Calu3 (cell line): Measurements from ENCODE around the gene NBAS. TPM values are rescaled to one million over a fixed set of nuclear protein-coding genes. Genes with fewer than 3 reads are reported as not detected.

ENCODE experiments used
- BruUV-seq: library from RNA; stranded (reverse); fragments of 400-500 nt; replicated peaks from 2 replicates; lab custom pipeline; 2021; lab: Mats Ljungman, UMichigan
- CTCF ChIA-PET: fragments of 300-600 bp; sonication (Branson Sonifier 250); formaldehyde crosslinking; loops from one replicate; lab custom pipeline; 2022; ENCODE audit warnings: antibody characterized with exemption; lab: Charles Lee
- DNase-seq: peaks from one replicate; pipeline ENCODE4 v3.0.0; 2022
- H3K27ac Mint-ChIP-seq: one replicate; pipeline ENCODE4 v1.8.0; 2022; ENCODE audit warnings: mixed read lengths; ENCODE audit not compliant: unreplicated experiment
- H3K27me3 Mint-ChIP-seq: one replicate; pipeline ENCODE4 v1.8.0; 2022; ENCODE audit warnings: mixed read lengths; ENCODE audit not compliant: unreplicated experiment
- H3K36me3 Mint-ChIP-seq: one replicate; pipeline ENCODE4 v1.8.0; 2022; ENCODE audit warnings: mild to moderate bottlenecking, moderate library complexity, mixed read lengths; ENCODE audit not compliant: insufficient read depth, unreplicated experiment
- H3K4me1 Mint-ChIP-seq: one replicate; pipeline ENCODE4 v1.8.0; 2022; ENCODE audit warnings: mild to moderate bottlenecking, low read depth, mixed read lengths; ENCODE audit not compliant: unreplicated experiment
- H3K4me3 Mint-ChIP-seq: one replicate; pipeline ENCODE4 v1.8.0; 2022; ENCODE audit warnings: mild to moderate bottlenecking, low read depth, moderate library complexity, mixed read lengths; ENCODE audit not compliant: unreplicated experiment
- H3K9me3 Mint-ChIP-seq: one replicate; pipeline ENCODE4 v1.8.0; 2022; ENCODE audit warnings: low read depth, mixed read lengths; ENCODE audit not compliant: unreplicated experiment
- CTCF ChIP-seq: fragments of 200-600 bp; IDR thresholded peaks from one replicate; pipeline ENCODE4 v1.8.0; 2022; ENCODE audit warnings: antibody characterized with exemption; ENCODE audit not compliant: unreplicated experiment
- intact Hi-C: fragments of 100-400 bp; cut with micrococcal nuclease; formaldehyde crosslinking; loops from one replicate; pipeline ENCODE4 v1.10.0; 2022; ENCODE audit not compliant: unreplicated experiment
- total RNA-seq: library from RNA; stranded (reverse); gene quantifications from 2 replicates; pipeline ENCODE4 v1.2.3, GENCODE V29; 2022

Gene NBAS
- total RNA-seq, 1 experiment from 2014 or later, result 30.4 TPM

GRCh38 chr2:15603044-15603765, 42.1 kb upstream of the NBAS start:
- CTCF ChIA-PET, result no interaction called here
- Mint-ChIP-seq H3K9me3 (no peaks in the 10 kb centered on the region), H3K4me1 (no peaks in the 10 kb centered on the region), H3K36me3 (peaks cover 59% of the 10 kb centered on the region), H3K27me3 (no peaks in the 10 kb centered on the region), H3K4me3 (no peak overlapping the region), H3K27ac (no peak overlapping the region)
- no peak for DNase-seq
- intact Hi-C loops, result no loop called here
- no peak for TF ChIP-seq CTCF
- BruUV-seq, result no TSS peak

DNA sequence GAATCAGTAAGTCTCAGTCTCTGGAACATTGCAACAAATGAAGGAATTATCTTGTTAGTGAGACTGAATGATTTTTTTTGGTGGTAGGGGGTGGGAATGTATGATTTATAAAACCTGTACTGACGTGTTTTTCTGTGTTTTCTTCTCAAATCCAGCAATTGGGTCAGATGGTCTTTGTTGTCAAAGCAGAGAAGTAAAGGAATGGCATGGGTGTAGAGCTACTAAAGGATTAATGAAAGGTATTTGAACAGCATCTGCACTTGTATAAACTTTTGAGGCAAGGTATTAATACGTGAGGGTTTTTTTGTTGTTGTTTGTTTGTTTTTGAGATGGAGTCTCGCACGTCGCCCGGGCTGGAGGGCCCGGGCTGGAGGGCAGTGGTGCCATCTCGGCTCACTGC, 41.3 kb upstream of the NBAS start:
- Mint-ChIP-seq H3K27ac (no peak overlapping the region), H3K4me1 (no peaks in the 10 kb centered on the region), H3K4me3 (no peak overlapping the region), H3K36me3 (peaks cover 56% of the 10 kb centered on the region), H3K27me3 (no peaks in the 10 kb centered on the region), H3K9me3 (no peaks in the 10 kb centered on the region)
- CTCF ChIA-PET, result no interaction called here
- intact Hi-C loops, result no loop called here
- TF ChIP-seq CTCF, result no peak
- DNase-seq, result no peak
- no TSS peak for BruUV-seq

- Mint-ChIP-seq H3K36me3 (peaks cover 63% of the 10 kb centered on the region), H3K27ac (no peak overlapping the region), H3K27me3 (no peaks in the 10 kb centered on the region), H3K4me3 (no peak overlapping the region), H3K4me1 (no peaks in the 10 kb centered on the region), H3K9me3 (no peaks in the 10 kb centered on the region)
- CTCF ChIA-PET, result no interaction called here
- BruUV-seq, result no TSS peak
- no peak for DNase-seq
- no peak for TF ChIP-seq CTCF
- intact Hi-C loops, result no loop called here
These were observed 40.5 kb upstream of the NBAS start for GRCh38 chr2:15601681-15602080.

DNA sequence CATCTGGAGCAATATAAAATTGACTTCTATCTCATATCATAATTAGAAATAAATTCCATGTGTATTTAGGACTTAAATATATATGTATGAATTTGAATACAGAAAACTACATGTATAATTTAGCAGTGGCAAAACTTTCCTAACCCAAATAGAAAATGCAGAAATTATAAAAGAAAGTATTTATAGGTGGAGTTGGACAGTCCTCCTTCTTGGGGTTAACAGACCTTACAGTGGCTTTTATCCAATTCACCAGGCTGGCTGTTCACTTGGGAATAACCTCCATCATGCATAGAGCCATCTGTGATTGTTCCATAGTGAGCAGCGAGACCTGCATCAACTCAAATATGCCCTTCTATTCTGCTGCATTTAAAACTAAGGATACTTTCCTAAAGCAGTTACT, 38.9 kb upstream of the NBAS start:
- Mint-ChIP-seq H3K4me1 (no peaks in the 10 kb centered on the region), H3K27ac (no peak overlapping the region), H3K27me3 (no peaks in the 10 kb centered on the region), H3K9me3 (no peaks in the 10 kb centered on the region), H3K36me3 (peaks cover 69% of the 10 kb centered on the region), H3K4me3 (no peak overlapping the region)
- no peak for TF ChIP-seq CTCF
- DNase-seq, result no peak
- intact Hi-C loops, result no loop called here
- no TSS peak for BruUV-seq
- CTCF ChIA-PET, result interaction anchor here (0.6 kb wide), 1 partner anchor 990 kb away, joined by 3 read pairs; no protein-coding TSS in a partner anchor
